NCI-H187 (cell line): ENCODE results near the gene PLXNA2.

ENCODE experiments used
- DNase-seq, 2 experiments: peaks; one replicate each; lab custom pipeline; 2025; lab: John Stamatoyannopoulos, UW

The PLXNA2 gene

DNA sequence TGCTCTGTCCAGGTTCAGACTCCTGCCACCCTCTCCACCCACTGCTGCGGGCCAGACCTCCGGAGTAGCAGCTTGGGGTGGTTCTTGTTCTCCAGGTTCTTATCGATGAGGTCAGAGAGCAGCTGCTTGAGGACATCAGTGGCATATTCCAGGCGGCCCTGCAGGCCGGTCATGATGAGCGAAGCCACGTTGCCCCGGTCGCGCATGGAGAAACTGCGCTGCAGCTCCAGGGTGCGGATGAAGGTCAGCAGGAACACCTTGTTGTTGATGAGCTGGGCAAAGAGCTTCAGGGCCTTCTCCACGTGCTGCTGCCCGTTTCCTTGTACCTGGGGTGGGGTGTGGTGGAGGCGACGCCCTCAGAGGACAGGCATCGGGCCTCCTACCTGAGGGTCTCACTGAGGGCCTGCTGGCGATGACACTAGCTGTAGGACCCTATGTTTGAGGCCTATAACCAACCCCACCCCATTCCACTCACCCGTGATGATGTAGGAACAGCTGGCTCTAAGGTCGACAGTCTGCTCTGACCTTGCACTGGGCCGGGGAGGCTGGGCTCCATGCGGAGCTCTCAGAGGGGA is 202.1 kb downstream of the PLXNA2 start:
- DNase-seq = no peak

DNA sequence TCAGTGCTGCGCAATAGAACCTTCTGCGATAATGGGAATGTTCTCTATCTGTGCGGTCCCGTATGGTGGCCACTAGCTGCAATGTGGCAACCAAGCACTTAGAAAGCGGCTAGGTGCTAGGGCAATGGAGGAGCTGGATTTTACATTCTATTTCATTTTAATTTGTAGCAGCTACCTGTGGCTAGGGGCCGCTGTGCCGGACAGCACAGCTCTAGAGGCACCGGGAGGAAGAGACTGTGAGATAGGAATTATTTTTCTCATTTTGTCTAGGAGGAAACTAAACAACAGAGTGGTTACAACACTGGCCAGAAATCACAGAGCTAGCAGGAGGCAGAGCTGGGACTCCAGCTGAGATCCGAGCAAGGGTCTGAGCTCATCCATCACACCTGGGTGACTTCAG is 202.7 kb downstream of the PLXNA2 start:
- DNase-seq = no peak

DNA sequence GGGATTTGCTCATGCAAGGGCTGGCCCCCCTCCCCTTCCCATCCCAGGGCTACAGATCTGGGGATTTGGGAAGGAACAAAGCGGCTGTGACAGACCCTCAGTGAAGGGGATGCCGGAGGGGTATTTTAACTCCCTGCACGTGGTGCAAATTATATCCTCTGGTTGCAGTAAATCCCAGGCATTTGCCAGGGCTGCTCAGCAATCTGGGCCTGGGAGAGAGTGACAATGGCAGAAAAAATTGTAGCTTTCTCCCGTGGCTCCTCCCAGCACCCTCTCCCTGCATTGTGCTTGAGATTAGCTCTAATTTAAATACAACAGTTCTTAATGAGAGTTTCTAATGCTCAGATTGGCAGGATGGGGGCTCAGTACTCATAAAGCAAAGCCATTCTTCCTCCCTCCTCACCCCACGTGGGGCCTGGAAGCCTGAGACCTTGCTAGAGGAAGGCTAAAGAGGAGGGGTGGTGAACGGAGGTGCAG is 203.3 kb downstream of the PLXNA2 start:
- no peak for DNase-seq

DNA sequence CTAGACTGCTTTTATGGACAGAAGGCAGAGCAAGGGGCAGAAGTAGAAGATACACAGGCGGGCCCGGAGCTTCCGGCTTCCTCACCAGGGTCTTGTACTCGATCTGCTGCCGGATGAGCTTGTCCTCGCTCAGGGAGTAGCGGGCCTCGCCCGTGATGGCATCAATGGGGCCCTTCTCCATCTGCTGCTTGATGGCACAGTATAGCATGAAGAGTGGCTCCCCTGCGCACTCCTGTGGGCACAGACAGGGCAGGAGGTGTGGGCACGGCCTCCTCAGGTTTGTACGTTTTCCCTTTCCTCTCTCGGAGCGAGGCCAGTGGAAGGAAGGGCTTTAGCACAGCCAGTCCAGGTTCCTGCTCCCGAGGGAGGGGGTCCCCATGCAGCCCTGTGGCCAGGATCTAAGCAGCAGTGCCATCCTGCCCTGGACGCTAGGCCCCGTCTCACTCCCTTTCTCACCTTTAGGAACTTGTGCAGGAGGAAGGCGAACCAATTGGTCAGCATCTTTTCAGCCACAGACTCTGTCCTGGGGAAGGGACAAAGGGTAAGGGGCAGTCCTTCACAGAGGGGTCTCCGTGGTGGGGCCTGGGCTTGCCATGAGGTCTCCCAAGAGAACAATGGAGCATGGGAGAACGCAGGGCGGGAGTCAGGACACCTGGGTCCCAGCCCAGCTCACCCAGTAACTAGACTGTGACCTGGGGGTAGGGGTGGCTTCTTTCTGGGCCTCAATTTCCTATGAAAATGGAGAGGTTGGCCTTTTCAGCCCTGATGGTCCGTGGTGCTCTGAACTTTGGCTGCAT is 204.4 kb downstream of the PLXNA2 start:
- DNase-seq = no peak

DNA sequence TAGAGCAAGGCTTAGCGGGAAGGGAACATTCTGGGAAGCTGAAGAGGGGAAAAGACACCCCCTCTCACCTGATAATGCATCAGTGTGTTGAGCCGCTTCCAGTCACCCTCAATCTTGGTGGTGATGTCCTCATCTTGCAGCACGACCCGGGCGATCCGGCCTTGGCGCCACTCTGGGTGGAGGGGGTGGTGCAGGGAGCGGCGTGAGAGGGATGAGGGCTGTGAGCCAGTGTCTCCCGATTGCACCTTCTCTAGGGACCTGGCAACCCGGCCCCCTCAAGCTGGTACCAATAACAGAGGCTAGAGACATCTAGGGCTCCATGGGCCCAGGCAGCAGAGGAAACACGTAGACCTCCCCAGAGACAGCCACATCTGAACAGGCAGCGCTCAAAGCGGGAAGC is 205.9 kb downstream of the PLXNA2 start:
- DNase-seq = no peak

DNA sequence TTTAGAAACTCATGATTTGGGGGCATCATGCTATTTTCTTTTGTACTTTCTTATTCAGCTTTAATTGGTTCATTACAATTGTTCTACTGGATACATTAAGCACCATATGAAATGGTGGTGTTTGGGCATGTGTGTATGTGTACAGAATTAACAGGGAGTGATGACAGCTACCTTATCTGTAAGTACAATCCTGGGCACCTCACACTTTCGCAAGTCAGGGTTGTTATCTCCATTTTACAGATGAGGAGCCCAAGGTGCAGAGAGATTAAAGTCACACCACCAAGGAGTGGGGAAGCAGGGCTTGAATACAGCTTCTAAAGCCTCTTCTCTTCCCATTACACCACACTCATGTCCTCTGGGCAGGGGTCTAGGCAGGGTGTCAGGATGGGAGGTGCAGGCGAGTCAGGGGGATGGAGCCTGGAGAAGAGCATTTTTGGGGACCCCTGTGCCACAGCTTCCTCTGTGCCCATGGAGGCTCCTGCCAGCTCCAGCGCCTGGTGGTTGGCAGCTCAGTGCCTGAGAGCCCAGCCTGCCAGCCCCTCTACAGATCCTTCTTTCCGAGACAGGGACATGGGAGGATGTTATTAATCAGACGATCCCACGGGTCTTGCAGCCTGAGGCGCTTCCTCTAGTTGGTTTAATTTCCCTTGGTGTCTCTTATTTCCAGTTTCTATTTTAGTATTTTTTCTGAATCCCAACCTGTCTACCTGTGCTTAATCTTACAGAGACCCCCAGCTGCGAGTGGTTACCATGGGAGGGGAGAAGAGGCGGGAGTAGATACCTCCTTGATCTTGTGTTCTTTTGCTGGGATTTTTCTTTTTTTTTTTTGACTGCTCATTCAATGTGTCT is 207.0 kb downstream of the PLXNA2 start:
- no peak for DNase-seq

DNA sequence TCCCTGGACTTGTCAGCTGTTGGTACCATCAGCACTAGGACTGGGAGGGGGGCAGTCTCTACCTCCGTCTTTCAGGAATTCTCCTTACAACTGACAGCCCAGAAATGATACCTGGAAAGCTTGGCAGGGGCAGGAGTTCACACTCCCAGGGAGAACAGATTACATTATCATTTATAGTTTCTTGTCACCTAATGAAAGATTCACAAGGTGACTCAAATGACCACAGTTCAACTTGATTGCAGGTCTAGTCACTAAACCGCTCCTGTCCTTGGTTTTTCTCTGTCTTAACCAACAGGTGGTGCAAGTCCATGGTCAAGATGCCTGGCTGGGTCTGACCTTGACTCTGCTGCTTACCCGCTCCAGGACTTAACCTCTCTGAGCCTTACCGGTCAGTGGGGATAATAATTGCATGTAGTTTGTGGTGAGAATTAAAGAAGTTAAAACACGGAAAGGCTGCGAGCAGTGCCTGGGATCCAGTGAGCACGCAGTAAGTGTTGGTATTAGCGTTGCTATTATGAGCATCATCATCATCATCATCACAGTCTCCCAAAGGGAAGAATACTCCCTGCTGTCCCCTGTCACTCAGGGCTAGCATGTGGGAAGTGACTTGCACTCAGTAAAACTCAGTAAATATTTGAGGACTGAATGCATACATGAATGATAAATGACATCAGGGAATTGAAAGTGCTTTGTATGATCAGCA is 207.9 kb downstream of the PLXNA2 start:
- no peak for DNase-seq

DNA sequence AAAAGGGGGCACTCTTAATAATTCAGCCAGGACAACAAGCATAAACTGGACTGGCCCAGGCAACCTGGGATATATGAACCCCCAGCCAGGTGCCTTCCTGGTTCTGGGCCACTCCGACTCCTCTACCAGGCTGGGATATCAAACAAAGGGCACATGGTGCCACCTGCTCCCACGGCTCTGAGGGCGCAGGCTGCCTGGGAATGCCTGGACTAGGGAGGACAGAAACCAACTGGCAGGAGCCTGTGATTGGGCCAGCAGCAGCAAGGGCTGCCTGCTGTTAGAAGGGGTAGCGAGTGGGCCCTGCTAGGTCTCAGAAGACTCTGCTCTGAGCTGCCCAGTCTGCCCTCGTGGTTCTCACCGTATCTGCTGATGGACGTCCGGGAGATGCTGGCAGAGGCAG is 210.0 kb downstream of the PLXNA2 start:
- DNase-seq = no peak

DNA sequence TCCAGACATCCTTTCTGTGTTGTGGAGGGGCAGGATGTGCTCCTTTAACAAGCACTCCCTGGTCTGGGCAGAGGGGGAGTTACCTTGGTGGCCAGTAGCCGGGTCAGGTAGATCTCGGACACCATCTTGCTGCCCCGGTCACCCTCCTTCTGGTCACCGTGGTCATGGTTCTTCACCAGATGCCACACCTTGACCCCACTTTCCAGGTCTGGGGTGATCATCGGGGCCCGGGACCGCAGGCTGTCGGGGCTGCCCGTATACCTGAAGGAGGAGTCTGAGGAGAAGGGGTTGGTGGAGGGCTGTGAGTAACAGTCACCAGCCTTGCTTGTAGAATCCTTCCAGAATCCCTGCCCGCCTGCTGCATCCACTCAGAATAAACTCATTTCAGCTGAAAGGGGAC is 210.9 kb downstream of the PLXNA2 start:
- no peak for DNase-seq

DNA sequence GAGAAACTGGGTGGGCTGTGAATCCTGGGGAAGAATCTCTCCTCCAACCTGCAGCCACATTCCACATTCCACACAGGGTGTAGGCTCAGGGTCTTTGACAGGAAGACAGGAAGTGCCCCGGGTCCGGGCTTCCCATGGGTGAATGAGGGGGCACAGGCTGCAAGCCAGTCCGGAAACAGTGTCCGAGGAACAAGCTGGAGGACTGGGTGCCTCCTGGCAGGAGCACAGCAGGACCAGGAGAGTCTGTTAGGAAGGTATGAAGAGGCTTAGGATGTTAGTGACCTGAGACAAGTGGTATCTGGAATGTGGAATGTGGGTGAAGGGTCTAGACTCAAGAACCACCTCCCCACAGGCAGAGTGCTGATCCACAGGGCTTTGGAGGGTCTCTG is 212.3 kb downstream of the PLXNA2 start:
- no peak for DNase-seq

DNA sequence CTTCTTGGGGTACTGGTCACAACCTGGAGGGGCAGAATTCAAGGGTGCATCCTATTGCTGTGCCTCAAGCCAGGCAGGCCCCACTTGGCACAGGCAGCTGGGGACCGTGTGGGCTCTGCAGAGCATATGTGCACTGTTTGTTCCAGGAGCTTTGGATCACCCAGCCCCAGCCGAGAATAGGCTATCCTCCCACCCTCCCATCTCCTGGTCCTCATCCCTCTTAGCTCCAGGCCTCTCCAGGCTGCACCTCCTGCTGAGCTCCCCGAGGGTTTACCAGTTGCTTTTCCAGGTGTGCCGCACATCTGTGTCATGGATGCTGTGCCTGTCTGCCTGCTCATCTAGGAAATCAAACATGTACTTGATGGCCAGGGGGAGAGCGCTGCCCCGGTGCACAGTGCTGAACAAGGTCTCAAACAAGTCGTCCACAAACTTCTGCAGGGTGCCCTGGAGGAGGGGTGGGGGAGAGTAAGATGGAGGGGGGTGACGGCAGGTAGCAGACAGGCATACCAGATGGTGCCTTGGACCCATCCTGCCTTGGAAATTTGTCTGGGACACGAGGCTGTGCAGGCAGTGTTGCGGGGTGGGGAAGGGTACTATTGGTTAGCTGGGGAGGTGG is 212.8 kb downstream of the PLXNA2 start:
- DNase-seq = no peak

DNA sequence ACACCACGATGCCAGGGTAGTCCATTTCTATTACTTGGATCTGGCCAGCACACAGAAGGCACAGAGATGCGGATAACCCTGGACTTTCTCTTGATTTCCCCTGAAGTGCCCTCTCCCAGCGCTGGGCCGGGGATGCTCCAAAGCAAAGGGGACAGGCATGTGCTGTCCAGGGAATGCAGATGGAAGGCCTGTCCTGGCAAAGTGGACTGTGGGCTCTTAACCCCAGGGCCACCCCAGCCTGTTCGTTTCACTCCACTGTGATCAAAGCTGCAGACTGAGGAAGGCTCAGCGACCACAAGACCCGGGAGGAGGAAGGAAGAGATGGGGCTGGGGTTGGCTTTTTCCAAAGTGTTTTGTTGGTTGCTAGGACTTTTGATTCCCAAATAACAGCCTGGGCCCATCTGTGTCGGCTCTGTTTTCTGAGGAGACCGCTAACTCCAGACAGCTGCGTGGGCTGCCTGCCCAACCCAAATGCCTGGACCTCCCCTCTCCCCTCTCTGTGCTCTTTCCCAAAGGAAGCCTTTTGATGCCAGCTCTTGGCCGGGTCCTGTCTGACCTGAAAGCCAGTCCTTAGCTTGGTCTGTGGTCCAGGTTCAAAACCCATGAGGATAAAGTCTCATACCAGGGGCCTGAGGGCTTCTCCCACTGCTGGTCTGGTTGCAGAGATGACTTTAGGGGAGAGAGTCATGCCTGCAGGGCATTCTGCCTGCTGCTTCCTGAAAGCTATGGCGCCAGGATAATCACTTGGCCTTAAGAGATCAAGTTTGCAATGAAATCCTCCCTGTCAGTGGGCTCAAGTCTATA is 213.7 kb downstream of the PLXNA2 start:
- no peak for DNase-seq

DNA sequence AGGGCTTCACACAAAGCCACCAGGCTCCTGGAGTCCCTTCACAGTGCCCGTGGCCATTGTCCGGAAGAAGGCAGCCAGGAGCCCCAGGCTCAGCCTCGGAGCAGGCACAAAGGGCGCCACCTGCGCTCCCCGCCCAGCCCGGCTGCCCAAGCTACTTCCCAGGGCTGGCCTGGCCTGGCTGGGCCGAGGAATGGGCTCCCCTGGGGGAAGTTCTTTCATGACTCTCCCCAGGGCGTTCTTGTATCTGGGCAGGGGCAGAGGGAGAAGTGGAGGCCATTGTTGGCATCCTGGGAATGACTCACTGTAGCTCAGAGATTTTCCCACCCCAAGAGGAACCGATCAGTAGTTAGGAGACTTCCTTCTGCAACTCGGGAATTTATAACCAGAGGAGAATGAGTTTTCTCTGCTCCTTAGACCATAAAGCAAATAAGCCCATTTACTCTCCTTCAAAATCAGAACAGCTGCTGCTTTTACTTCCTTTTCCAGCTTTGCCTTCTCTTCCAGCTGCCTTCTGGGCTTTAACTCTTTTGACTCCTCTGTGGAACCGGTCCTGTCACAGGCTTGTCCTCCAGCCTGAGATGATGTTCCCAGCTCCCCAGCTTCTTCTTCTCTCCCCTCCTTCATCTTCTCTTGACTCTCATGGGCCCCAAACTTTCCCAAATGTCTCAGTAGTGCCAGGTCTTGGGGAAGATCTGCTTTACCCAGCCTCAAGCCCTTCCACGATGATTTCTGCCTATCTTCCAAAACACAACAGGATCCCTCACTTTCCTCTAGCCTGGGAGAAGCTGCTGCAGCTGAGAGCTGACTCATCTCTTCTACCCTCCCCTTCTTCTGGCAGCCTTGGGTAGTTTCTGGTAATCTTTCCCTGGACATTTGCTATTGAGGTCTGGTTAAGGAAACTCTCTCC is 214.6 kb downstream of the PLXNA2 start:
- no peak for DNase-seq

DNA sequence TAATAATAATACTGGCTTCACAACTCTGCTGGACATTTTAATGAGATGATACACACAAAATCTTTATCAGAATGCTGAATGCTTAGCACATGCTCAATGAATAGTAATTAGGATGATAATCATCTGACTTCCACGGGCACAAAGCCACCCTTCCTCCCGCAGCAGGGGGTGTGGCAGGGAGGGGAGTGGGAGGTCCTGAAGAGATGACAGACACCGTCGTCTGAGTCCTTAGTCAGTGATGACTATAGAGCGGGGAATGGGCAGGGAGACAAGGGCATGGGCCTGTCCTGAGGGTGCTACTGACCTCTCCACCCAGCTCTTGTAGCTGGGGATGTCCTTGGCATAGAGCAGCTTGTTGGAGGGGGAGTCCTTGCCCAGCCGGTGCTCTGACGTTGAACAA is 215.7 kb downstream of the PLXNA2 start:
- DNase-seq = no peak

DNA sequence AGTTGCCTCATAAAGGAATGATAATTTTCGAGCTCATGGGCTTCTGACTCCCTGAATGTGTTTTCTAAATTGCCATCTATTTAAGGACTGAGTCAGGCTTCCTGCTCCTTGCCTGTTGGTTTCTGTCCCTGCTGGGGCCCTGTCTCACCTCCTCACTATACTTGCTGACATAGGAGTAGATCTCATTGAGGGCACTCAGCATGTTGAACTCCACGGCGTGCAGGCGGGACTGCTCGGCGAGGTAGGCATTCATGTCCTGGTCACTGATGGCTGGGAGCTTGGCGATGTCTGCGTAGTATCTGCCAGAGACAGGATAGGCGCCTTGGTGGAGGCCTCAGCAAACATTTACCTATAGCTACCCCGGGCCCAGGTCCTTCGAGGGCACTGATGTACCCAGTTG is 216.3 kb downstream of the PLXNA2 start:
- no peak for DNase-seq

DNA sequence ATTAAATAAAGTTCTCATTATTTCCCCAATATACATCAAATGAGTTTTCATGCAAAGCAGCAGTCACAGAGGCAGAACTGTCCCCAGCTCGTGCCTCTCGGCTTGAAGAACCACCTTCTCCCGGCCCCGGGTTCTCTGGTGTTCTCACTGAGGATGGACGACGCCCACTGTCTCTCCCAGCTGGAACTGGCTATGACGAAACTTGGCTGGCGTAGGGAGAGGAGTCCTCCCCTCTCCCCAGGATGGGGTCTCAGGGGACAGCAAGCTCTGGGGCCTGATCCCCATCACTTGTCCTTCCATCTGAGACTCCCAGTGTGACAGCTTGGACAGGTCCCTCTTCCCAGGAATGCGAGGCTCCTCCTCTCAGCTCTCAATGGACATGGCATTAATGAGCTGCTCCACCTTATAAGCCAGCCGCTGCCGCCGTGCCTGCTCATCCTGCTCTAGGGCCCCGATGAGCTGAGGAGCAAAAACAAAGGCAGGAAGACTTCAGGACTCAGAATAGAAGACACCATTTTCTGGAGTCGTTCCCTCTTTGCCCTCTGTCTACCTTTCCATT is 217.2 kb downstream of the PLXNA2 start:
- no peak for DNase-seq

DNA sequence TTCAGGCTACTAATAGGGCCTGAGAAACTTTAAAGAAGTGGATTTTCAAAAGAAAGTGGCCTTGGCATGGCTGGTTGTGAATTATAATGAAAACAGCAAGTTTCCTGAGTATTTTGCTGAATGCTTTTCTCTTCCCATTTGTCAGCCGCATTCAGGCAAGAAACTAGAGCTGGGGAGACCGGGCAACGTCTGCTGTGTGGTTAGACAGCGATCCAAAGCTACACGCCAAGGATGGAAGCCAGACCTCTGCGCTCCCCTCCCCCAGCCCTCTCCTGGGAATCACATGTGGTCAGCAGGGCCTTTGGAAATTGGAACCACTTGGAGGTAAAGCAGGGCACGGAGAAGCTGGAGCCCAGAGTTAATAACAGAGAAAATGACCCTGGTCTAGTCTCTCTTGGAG is 219.2 kb downstream of the PLXNA2 start:
- no peak for DNase-seq

DNA sequence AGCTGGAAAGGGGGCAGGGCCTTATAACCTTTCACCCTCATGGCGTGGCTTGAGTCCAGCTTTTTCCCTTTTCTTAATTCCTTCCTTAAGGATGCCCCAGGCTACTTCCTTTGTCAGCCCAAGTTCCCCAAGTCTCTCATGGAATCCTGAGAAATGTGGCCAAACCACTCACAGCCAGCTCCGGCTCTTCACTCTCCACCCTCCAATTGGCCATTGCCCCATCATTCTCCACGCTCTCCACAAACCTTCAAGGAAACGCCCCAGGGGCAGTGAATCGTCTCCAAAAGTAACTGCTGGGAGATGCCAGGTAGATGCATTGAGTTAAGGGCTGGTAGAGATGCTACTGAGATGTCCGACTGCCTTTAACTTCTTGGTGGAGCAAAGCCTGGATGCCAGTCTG is 219.8 kb downstream of the PLXNA2 start:
- no peak for DNase-seq

DNA sequence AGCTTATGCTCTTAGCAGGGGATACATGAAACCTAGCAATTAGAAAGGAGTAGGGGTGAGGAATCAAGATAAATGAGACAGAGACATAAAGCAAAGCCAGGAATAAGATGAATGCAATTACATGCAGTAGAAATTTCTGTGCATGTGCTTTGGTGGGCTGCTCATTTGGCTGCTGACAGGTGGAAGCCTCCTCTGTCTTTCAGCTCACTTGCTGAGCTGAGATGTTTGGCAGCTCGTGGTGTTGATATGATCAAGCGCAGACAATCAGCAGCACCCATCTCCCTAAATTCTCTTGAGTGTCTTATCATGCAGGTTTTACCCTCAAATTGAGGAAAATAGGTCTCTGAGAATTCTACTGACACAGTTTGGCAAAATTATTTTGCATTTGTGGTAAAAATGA is 224.9 kb downstream of the PLXNA2 start:
- DNase-seq = no peak

DNA sequence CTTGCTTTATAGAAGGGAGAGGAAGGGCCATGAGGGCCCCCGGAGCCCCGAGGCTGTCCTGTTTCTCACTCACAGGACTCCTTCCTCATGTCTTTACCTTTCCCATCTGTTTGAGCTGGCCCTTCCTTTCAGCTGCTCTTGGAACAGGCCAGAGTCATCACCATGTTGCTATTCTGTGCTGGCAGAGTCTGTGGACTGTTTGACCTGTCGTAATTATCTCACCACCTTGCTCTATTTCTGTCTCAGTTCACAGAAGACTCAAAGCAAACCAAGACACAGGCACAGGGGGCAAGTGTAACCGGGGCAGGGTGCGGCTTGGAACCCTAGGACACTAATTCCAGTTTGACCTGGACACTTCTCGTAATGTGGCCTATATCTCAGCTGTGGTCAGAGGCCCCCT is 228.9 kb downstream of the PLXNA2 start:
- DNase-seq = no peak
